ENCODE data around the gene TBC1D14. TPM values are rescaled to one million over a fixed set of nuclear protein-coding genes. Genes with fewer than 3 reads are reported as not detected.

TBC1D14 gene
- total and polyA plus RNA-seq, 2 of the 8 experiments (the other 6 are each of a cell fraction or from before 2014, with no cell fraction given) = 45.6 to 48.2 TPM

- TF ChIP-seq PHF8 (conservative IDR thresholded peaks at IDR 0.05; ENCODE audit: low read depth, low read length) (peak; percentile 82), CTCF (IDR thresholded peaks at IDR 0.05; ENCODE audit: control extremely low read depth in 1 of 3, insufficient read depth in 1 of 3, low read depth in 1 of 3, low read length in 3 of 3) (no peak), TAF7 (optimal IDR thresholded peaks at IDR 0.05; ENCODE audit: borderline replicate concordance, low read depth, low read length) (peak; percentile 31), E2F6 (IDR thresholded peaks at IDR 0.05) (peak; percentile 57; the same call in 1 of the 2 replicates), GABPA (IDR thresholded peaks at IDR 0.05; ENCODE audit: borderline replicate concordance, insufficient read depth, low read length) (no peak), BRCA1 (IDR thresholded peaks at IDR 0.05; ENCODE audit: low read depth, low read length) (no peak), CHD1 (IDR thresholded peaks at IDR 0.05; ENCODE audit: low read depth, low read length) (no peak), POLR2A (IDR thresholded peaks at IDR 0.05; ENCODE audit: control extremely low read depth in 1 of 2, low read depth in 2 of 2, low read length in 2 of 2) (peak; percentile 32 to 63; a peak in 2 of 3 replicates), EGR1 (IDR thresholded peaks at IDR 0.05; ENCODE audit: borderline replicate concordance, low read depth, low read length) (no peak), ATF3 (IDR thresholded peaks at IDR 0.05; ENCODE audit: insufficient read depth, low read depth, low read length) (no peak), RFX5 (IDR thresholded peaks at IDR 0.05; ENCODE audit: borderline replicate concordance, low read depth, low read length) (no peak), YY1 (IDR thresholded peaks at IDR 0.05; ENCODE audit: low read depth, low read length) (peak; percentile 56; the same call in 1 of the 2 replicates), SIN3A (conservative IDR thresholded peaks at IDR 0.05 in 1 of 2, IDR thresholded peaks at IDR 0.05 in 1 of 2; ENCODE audit: low read depth in 1 of 2, low read length in 2 of 2) (peak in 1 of 2 experiments; percentile 71; a peak in 2 of 4 replicates), TAF1 (IDR thresholded peaks at IDR 0.05; ENCODE audit: low read depth, low read length) (peak; percentile 57; the same call in 1 of the 2 replicates), RXRA (IDR thresholded peaks at IDR 0.05; ENCODE audit: insufficient read depth, low read depth, low read length) (no peak), CREB1 (IDR thresholded peaks at IDR 0.05) (peak; percentile 47), ASH2L (IDR thresholded peaks at IDR 0.05; ENCODE audit: low read length) (peak; percentile 72), MAX (IDR thresholded peaks at IDR 0.05) (peak; percentile 81)
These were observed 77.4 kb downstream of the TBC1D14 start (continued) for GRCh38 chr4:6986781-6987587.
